Umbilical cord (tissue), 2 donors: ENCODE measurements around the gene VAT1. TPM values are rescaled to one million over a fixed set of nuclear protein-coding genes. Genes with fewer than 3 reads are reported as not detected.

Experiments
- DNase-seq: peaks from one replicate; pipeline ENCODE4 v3.0.0-alpha.2; 2015; ENCODE audit warnings: low spot score
- total RNA-seq: library from RNA; depleted of rRNA; stranded (reverse); fragments of >200 nt; gene quantifications from one replicate; pipeline ENCODE4 v1.2.3, GENCODE V29; 2014; ENCODE audit warnings: low replicate concordance; ENCODE audit not compliant: insufficient read depth

The VAT1 gene
- total RNA-seq, 1 donor from 2014 or later: 38.8 TPM

- no peak for DNase-seq
Observed at GRCh38 chr17:43027091-43028032, 5.2 kb upstream of the VAT1 start.

DNA sequence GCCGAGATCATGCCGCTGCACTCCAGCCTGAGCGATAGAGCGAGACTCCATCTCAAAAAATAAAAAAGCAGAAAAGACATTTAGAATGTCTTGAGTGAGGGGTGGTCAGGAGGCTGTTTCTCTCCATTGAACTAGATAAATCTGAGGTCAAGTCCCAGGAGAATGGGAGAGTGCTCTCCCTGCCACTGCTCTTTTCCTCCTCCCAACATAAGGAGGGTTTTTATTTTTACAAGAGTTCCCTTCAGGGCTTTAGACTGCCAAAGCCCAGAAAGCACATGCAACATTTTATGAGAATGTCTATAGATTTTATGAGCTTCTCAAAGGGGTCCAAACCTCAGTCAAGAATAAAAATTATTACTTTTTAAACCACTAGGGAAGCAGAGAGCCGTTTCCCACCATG, 4.4 kb upstream of the VAT1 start:
- peak; percentile 51 for DNase-seq

- no peak for DNase-seq
Observed at GRCh38 chr17:43025766-43026537, 3.8 kb upstream of the VAT1 start.

DNA sequence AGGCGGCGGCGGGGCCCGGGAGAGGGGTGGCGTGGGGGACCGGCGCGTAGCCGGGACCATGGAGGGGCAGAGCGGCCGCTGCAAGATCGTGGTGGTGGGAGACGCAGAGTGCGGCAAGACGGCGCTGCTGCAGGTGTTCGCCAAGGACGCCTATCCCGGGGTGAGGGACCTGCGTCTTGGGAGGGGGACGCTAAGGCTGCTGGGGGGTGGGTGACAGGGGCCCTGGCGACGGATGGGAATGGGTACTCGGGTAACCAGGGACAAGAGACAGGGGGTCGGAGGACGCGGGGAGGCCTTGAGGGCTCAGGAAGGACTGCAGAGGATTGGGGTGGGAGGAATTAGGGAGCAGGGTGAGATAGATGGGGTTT, 3.1 kb upstream of the VAT1 start:
- DNase-seq: no peak

DNA sequence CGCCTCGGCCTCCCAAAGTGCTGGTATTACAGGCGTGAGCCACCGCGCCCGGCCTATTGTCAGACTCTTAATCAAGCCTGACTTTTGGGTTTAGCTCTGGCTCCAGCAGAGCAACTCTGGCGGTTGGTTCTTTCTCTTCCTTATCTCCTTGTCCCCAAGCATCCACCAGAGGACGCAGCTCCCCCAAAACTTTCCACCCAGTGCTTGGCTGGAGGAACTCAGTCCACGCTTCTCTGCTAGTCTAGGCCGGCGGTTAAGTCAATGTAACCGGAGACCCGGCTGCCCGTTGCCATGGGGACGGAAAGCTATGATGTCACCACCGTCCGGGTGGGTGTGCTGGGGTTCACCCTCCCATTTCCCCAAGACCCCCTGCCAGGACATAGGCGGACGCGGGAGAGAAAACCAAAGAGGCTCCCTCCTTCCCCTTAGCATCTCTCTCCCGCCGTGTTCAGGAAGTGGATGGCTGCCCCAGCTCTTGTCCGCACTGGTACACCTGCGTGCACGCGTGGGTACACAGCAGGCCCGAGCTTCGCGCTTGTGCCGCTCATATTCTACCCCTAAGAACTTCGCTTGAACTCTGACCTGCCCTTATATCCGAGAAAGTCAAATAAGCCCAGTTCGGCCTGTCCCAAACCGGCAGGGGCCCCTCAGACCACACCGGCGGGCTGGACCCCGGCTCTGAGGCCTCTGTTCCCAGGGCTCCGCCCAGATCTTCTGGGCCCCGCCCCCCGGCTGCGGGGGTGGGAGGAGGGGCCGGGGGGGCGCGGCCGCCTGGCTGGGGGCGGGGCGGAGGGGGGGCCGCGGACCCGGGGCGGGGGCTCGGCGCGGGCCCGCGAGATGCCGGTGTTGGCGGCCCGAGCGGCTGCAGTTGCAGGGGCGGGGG, 2.5 kb upstream of the VAT1 start, which contains the start of gene RND2:
Gene RND2, plus strand, starts transcription at position 825 of the 883 bp plus-strand sequence. CDS start 117 bp downstream, outside the sequence.
- peak; percentile 97 for DNase-seq

DNA sequence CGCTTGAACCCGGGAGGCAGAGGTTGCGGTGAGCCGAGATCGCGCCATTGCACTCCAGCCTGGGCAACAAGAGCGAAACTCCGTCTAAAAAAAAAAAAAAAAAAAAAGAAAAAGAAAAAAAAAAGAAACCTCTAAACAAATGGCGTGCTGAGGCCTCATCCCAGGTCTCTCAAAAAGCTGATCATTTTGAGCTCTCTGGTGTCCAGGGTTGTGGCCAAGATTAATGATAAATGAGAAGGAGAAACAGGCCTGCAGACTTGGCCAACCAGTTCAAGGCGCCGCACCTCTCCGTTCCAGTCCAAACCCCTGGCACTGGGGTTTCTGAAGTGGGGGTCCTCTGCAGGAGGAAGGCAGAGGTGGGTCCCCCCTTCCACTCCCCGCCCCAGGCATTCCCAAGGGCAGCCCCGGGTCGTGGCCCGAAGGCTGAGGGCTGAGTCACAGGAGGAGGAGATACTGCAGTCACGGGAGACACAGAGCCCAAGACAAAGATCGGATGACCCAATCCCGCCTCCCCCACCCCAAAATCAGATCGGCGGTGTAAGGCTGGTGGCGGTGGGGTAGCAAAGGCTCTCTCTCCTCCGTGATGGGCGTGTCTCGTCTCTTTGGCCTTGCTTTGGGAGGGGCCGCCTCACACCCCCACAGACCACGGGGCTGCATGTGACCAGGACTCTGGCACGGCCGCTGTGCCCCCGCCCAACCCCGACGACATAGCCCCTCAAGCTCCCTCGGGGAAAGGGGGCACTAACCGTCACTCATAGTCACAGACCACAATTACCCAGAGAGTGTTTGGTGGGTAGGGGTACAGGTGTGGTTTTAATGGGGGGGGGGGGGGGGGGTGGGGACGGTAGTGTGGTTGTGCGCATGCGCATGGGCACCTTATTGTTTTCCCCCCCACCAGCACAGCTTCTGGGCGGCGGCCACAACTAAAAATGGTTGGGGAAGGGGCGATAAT, 1.1 kb downstream of the VAT1 start:
- peak; percentile 68 for DNase-seq

- peak; percentile 61 for DNase-seq
Observed at GRCh38 chr17:43020030-43020621, 2.1 kb downstream of the VAT1 start.

DNA sequence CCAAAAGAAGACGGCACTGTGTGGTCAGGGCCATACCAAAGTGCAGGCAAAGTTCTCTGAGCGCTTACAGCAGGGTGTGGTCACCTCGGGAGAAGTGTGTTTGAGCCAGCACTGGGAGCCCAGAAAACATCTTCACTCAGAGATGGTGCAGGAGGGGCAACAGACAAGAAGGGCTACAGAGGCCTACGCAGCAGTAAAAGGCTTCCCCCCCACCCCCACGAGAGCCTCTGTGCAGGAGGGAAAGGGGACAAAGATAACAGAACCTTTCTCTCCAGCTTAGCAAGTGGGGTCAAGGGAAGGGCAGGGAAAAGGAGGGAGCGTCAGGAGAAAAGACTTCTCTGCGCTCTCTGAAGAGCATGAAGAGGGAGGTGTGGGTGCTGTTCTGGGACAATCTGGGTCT, 2.8 kb downstream of the VAT1 start:
- DNase-seq: peak; percentile 69

DNA sequence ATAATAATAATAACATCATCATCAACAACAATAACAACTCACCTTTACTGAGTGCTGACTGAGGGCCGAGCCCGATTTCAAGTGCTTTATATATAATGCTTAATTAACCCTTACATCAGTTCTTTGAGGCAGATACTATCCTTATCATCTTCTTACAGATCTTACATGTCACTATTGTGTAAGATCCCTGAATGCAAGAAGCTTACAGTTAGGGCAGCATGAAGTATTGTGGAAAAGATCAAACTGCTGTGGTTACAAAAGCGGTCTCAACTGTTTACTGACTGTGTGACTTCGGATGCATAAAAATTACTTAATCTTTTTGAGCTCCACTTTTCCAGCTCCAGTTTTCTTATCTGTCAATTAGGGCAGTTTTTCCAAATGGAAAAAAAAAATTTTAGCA, 3.3 kb downstream of the VAT1 start:
- DNase-seq: no peak

DNA sequence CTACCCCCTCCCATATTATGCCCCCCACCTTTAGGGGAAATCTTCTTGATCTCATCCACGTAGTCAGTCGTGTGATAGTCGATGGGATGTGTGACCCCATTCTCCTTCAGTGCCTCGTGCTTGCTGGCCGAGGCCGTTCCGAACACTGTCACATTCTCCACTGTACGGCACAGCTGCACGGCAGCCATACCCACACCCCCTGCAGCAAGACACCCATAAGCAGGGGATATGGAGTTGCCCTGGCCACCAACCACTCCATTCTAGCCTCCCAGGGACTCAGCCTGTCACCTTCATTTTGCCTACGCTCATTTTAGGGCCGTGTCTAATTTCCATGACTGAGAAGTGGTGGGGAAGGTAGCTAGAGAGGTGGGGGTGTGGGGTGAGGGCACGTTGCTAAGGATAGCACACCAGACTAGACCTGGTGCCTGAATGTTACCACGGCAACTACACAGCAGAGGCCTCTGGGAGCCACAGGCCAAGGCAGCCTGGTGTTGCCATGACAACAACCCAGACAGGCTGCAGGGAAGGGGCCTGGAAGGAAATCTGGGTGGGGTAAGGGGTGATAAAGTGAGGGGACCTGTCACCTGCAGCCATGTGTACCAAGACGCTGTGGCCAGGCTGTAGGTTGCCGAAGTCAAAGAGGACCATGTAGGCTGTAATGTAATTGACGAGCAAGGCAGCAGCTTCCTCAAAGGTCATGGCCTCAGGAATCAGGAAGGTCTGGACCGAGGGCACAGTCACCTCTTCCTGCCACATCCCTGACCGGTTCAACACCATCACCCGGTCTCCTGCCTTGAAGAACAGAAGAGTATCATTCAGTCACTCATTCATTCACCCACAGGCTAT, 4.0 kb downstream of the VAT1 start:
- no peak for DNase-seq

DNA sequence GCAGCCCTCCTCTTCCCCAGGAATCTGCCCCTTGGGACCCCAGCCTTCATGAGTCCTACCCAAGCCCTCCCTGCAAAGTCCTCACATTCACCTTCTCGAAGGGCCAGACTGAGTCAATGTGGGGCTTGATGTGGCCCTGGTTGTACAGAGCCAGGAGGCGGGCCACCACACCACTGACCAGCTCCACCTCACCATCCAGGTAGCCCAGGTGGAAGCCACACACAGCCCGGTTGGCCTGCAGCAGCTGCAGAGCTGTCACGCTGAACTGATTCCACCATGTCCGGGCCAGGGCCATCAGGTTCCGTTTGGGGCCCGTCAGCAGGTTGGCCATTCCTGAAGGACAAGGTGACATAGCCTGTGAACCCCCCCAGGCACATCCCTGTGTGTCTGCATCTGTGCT, 6.0 kb downstream of the VAT1 start:
- DNase-seq: no peak

DNA sequence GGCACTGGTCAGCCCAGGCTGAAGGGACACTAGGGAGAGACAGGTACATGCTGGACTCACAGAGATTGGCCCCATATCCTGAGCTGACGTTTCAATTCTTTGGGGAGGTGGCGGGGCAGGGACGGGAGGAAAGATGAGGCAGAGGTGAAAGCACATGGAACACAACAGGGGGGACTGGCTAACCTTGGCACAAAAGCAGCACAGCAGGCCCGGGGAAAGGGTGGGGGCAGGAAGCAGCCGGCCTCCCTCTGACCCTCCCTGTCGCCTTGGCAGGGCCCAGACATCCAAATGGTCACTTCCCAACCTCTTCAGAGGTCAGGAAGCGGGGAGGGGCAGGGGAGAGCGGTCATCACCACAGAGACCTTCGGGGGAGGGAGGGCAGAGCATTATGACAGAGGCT, 6.6 kb downstream of the VAT1 start:
- no peak for DNase-seq

GRCh38 chr17:43014649-43015542, 7.3 kb downstream of the VAT1 start:
- DNase-seq: no peak

- no peak for DNase-seq
Observed at GRCh38 chr17:43014020-43014648, 8.1 kb downstream of the VAT1 start.

GRCh38 chr17:43013296-43013695, 8.9 kb downstream of the VAT1 start:
- DNase-seq: no peak

DNA sequence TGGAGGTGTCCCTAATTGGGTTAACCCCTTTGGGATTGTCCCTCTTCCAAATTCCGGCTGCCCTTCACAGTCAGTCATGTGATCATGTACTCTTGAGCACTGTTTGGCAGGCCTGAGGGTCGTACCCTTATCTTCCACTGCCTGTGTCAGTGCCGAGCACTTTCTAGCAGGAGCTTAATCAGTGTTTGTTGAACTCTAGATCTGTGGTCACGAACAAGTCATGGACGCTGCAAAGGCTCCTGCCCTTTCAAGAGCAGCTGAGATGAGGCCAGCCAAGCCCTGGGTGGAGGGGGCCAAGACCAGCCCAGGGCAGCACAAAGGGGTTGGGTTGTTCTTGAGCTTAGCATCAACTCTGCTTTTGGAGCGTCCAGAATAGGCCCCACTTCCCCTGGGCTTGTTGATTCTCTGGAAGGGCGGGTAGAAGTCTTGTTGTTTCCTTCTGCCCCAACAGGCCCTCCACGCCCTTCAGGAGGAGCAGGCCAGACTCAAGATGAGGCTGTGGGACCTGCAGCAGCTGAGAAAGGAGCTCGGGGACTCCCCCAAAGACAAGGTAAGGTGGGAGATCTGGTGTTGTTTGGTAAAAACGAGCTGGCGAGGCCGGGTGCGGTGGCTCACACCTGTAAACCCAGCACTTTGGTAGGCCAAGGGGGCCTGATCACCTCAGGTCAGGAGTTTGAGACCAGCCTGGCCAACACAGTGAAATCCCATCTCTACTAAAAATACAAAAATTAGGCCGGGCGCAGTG, 10.3 kb downstream of the VAT1 start:
- no peak for DNase-seq
